22Rv1 (cell line): Measurements from ENCODE around the gene NFKBIE.

Source experiments
- ZFX ChIP-seq: fragments of 450-650 bp; IDR thresholded peaks from 2 replicates; pipeline ENCODE4 v1.6.1; 2017; ENCODE audit warnings: antibody characterized with exemption, borderline replicate concordance
- TF ChIP-seq, protein P1 (sequence below): fragments of 450-650 bp; IDR thresholded peaks from 2 replicates; pipeline ENCODE4 v1.5.1; 2017; ENCODE audit warnings: mild to moderate bottlenecking

GRCh38 chr6:44224965-44225305 lies 40.4 kb downstream of the NFKBIE start:
- TF ChIP-seq, protein P1, sequence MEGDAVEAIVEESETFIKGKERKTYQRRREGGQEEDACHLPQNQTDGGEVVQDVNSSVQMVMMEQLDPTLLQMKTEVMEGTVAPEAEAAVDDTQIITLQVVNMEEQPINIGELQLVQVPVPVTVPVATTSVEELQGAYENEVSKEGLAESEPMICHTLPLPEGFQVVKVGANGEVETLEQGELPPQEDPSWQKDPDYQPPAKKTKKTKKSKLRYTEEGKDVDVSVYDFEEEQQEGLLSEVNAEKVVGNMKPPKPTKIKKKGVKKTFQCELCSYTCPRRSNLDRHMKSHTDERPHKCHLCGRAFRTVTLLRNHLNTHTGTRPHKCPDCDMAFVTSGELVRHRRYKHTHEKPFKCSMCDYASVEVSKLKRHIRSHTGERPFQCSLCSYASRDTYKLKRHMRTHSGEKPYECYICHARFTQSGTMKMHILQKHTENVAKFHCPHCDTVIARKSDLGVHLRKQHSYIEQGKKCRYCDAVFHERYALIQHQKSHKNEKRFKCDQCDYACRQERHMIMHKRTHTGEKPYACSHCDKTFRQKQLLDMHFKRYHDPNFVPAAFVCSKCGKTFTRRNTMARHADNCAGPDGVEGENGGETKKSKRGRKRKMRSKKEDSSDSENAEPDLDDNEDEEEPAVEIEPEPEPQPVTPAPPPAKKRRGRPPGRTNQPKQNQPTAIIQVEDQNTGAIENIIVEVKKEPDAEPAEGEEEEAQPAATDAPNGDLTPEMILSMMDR, result no peak
- TF ChIP-seq ZFX, result no peak
